Esophagus muscularis mucosa (tissue), 3 donors: ENCODE data around the gene LCOR.

ENCODE experiments used
- CTCF ChIP-seq, 3 experiments: fragments of 200-600 bp in 2 of 3; fragments of 450-650 bp in 1 of 3; sonication (generic) in 2 of 3; IDR thresholded peaks; one replicate each; pipeline ENCODE4 v1.5.1; 2017 to 2019; ENCODE audit warnings: antibody characterized with exemption in 3 of 3, mild to moderate bottlenecking in 2 of 3, moderate library complexity in 1 of 3
- EP300 ChIP-seq: sonication (generic); formaldehyde crosslinking; IDR thresholded peaks from one replicate; pipeline ENCODE4 v1.6.1; 2017; ENCODE audit warnings: antibody characterized with exemption

- TF ChIP-seq CTCF (IDR thresholded peaks at IDR 0.05): peak; percentile 29 to 57 (median 48)
- no peak for TF ChIP-seq EP300
Observed at GRCh38 chr10:96910488-96911395, 78.6 kb downstream of the LCOR start.
